IMR-90 (cell line): Measurements from ENCODE around the gene METTL14. TPM values are rescaled to one million over a fixed set of nuclear protein-coding genes. Genes with fewer than 3 reads are reported as not detected.

ENCODE experiments used
- ATAC-seq: fragments of 200-7000 bp; cut with Tn5 transposase; 2 replicates; pipeline ENCODE4 v1.9.1; 2020; ENCODE audit warnings: low read depth, mild to moderate bottlenecking, moderate library complexity
- BruUV-seq: library from RNA; stranded (reverse); fragments of 400-500 nt; replicated peaks from 2 replicates; lab custom pipeline; 2021; lab: Mats Ljungman, UMichigan
- CTCF ChIA-PET: fragments of 300-600 bp; formaldehyde crosslinking; extraction: SDS; loops from one replicate; lab custom pipeline; 2021; ENCODE audit warnings: antibody characterized with exemption; lab: Yijun Ruan, JAX
- POLR2A ChIA-PET: fragments of 300-600 bp; sonication (Branson Sonifier 250); formaldehyde crosslinking; loops from one replicate; lab custom pipeline; 2022; ENCODE audit warnings: antibody characterized with exemption; ENCODE audit not compliant: unreplicated experiment; lab: Charles Lee
- DNase-seq: peaks from one replicate; pipeline ENCODE4 v3.0.0; 2013
- H2AFZ ChIP-seq: replicated peaks from 2 replicates; pipeline ENCODE3; 2013; ENCODE audit warnings: low read length, mild to moderate bottlenecking; ENCODE audit not compliant: poor library complexity
- H2AK5ac ChIP-seq: 2 replicates; pipeline ENCODE4 v1.6.1; 2013; ENCODE audit warnings: low read depth, low read length, inconsistent platforms
- H2AK9ac ChIP-seq: replicated peaks from 2 replicates; pipeline ENCODE3; 2013; ENCODE audit warnings: mild to moderate bottlenecking, low read depth, low read length, moderate library complexity; ENCODE audit not compliant: poor library complexity
- H2BK120ac ChIP-seq: 2 replicates; pipeline ENCODE4 v1.6.1; 2013; ENCODE audit warnings: low read depth, low read length, inconsistent platforms
- H2BK15ac ChIP-seq: 3 replicates; pipeline ENCODE4 v1.6.1; 2013; ENCODE audit warnings: low read depth, low read length, inconsistent platforms
- H2BK20ac ChIP-seq: 2 replicates; pipeline ENCODE4 v1.6.1; 2013; ENCODE audit warnings: low read depth, mild to moderate bottlenecking, inconsistent platforms, low read length, moderate library complexity
- H2BK5ac ChIP-seq: 2 replicates; pipeline ENCODE4 v1.6.1; 2013; ENCODE audit warnings: mild to moderate bottlenecking, low read depth, low read length, inconsistent platforms; ENCODE audit not compliant: poor library complexity, severe bottlenecking
- H3K14ac ChIP-seq: replicated peaks from 2 replicates; pipeline ENCODE4 v1.6.1; 2013; ENCODE audit warnings: low read depth, low read length, inconsistent platforms
- H3K18ac ChIP-seq: 2 replicates; pipeline ENCODE4 v1.6.1; 2013; ENCODE audit warnings: low read depth, low read length, control low read depth
- H3K23ac ChIP-seq: 2 replicates; pipeline ENCODE4 v1.6.1; 2013; ENCODE audit warnings: low read depth, low read length, inconsistent platforms
- H3K27ac ChIP-seq: 2 replicates; pipeline ENCODE4 v1.5.1; 2013; ENCODE audit warnings: mild to moderate bottlenecking, control low read depth, low read length; ENCODE audit not compliant: insufficient read depth
- H3K27me3 ChIP-seq: 2 replicates; pipeline ENCODE4 v1.6.1; 2013; ENCODE audit warnings: low read length; ENCODE audit not compliant: control insufficient read depth, insufficient read depth
- H3K36me3 ChIP-seq: 2 replicates; pipeline ENCODE4 v1.6.1; 2013; ENCODE audit warnings: low read length, mixed read lengths; ENCODE audit not compliant: control insufficient read depth, insufficient read depth
- H3K4ac ChIP-seq: 2 replicates; pipeline ENCODE4 v1.6.1; 2013; ENCODE audit warnings: low read depth, low read length, inconsistent platforms
- H3K4me1 ChIP-seq: 2 replicates; pipeline ENCODE4 v1.6.1; 2013; ENCODE audit warnings: low read length, mixed read lengths; ENCODE audit not compliant: control insufficient read depth, insufficient read depth
- H3K4me2 ChIP-seq: 2 replicates; pipeline ENCODE4 v1.6.1; 2013; ENCODE audit warnings: low read depth, mild to moderate bottlenecking, control low read depth, low read length, moderate library complexity
- H3K4me3 ChIP-seq: 2 replicates; pipeline ENCODE4 v1.5.1; 2013; ENCODE audit warnings: low read depth, mild to moderate bottlenecking, control low read depth, low read length, moderate library complexity; ENCODE audit not compliant: insufficient read depth
- H3K56ac ChIP-seq: 2 replicates; pipeline ENCODE4 v1.6.1; 2013; ENCODE audit warnings: low read length, inconsistent platforms; ENCODE audit not compliant: insufficient read depth; ENCODE audit errors: extremely low read depth
- H3K79me1 ChIP-seq, 2 experiments: 2 replicates each; pipeline ENCODE4 v1.6.1; 2013; ENCODE audit warnings: low read length in 2 of 2, inconsistent platforms in 1 of 2, low read depth in 1 of 2
- H3K9ac ChIP-seq: 2 replicates; pipeline ENCODE4 v1.6.1; 2013; ENCODE audit warnings: low read depth, low read length, control low read depth
- H3K9me1 ChIP-seq: 2 replicates; pipeline ENCODE4 v1.6.1; 2013; ENCODE audit warnings: low read length, inconsistent platforms; ENCODE audit not compliant: insufficient read depth
- H3K9me3 ChIP-seq: 2 replicates; pipeline ENCODE4 v1.6.1; 2013; ENCODE audit warnings: low read length; ENCODE audit not compliant: control insufficient read depth, insufficient read depth
- H4K20me1 ChIP-seq: 2 replicates; pipeline ENCODE4 v1.6.1; 2013; ENCODE audit warnings: low read length, inconsistent platforms; ENCODE audit not compliant: insufficient read depth
- H4K5ac ChIP-seq: 2 replicates; pipeline ENCODE4 v1.6.1; 2013; ENCODE audit warnings: mild to moderate bottlenecking, low read depth, low read length, control low read depth
- H4K8ac ChIP-seq, 2 experiments: 2 replicates each; pipeline ENCODE4 v1.6.1; 2013; ENCODE audit warnings: low read depth in 2 of 2, low read length in 2 of 2, control low read depth in 1 of 2, inconsistent platforms in 1 of 2
- H4K91ac ChIP-seq: 2 replicates; pipeline ENCODE4 v1.6.1; 2013; ENCODE audit warnings: low read depth, low read length, inconsistent platforms; ENCODE audit not compliant: insufficient read depth
- BHLHE40 ChIP-seq: fragments of 150-350 bp; IDR thresholded peaks from 2 replicates; pipeline ENCODE4 v1.6.1; 2016; ENCODE audit warnings: mild to moderate bottlenecking, low read depth, low read length
- CHD1 ChIP-seq: IDR thresholded peaks from 2 replicates; pipeline ENCODE4 v1.6.1; 2012; ENCODE audit warnings: low read depth, low read length, improper control_type of control experiment
- CTCF ChIP-seq: conservative IDR thresholded peaks from 2 replicates; pipeline ENCODE4 v1.5.1; 2012; ENCODE audit warnings: mild to moderate bottlenecking, low read depth, low read length, improper control_type of control experiment
- ELK1 ChIP-seq: fragments of 150-350 bp; IDR thresholded peaks from 2 replicates; pipeline ENCODE4 v1.6.1; 2016; ENCODE audit warnings: low read depth, mild to moderate bottlenecking, low read length, moderate library complexity, borderline replicate concordance
- FOS ChIP-seq: fragments of 150-350 bp; IDR thresholded peaks from 2 replicates; pipeline ENCODE4 v1.6.1; 2016; ENCODE audit warnings: low read depth, low read length
- MAFK ChIP-seq: IDR thresholded peaks from 2 replicates; pipeline ENCODE4 v1.6.1; 2012; ENCODE audit warnings: low read depth, low read length, improper control_type of control experiment
- MAZ ChIP-seq: IDR thresholded peaks from 2 replicates; pipeline ENCODE4 v1.6.1; 2012; ENCODE audit warnings: low read depth, mild to moderate bottlenecking, low read length, improper control_type of control experiment, moderate library complexity, borderline replicate concordance
- MXI1 ChIP-seq: IDR thresholded peaks from 2 replicates; pipeline ENCODE4 v1.6.1; 2012; ENCODE audit warnings: low read depth, mild to moderate bottlenecking, low read length, moderate library complexity, borderline replicate concordance
- NFE2L2 ChIP-seq: fragments of 150-350 bp; IDR thresholded peaks from 2 replicates; pipeline ENCODE4 v1.6.1; 2016; ENCODE audit warnings: low read depth, mild to moderate bottlenecking, low read length
- POLR2A ChIP-seq: IDR thresholded peaks from 2 replicates; pipeline ENCODE4 v1.6.1; 2012; ENCODE audit warnings: mild to moderate bottlenecking, low read depth, low read length
- RAD21 ChIP-seq: IDR thresholded peaks from 2 replicates; pipeline ENCODE4 v1.6.1; 2012; ENCODE audit warnings: low read length, improper control_type of control experiment
- RCOR1 ChIP-seq: IDR thresholded peaks from 2 replicates; pipeline ENCODE4 v1.6.1; 2012; ENCODE audit warnings: mild to moderate bottlenecking, low read length, improper control_type of control experiment; ENCODE audit not compliant: insufficient replicate concordance
- RFX5 ChIP-seq: IDR thresholded peaks from 2 replicates; pipeline ENCODE4 v1.8.0; 2012; ENCODE audit warnings: low read depth, mild to moderate bottlenecking, low read length, moderate library complexity
- SMC3 ChIP-seq: fragments of 150-350 bp; IDR thresholded peaks from 2 replicates; pipeline ENCODE4 v1.6.1; 2016; ENCODE audit warnings: low read depth, mild to moderate bottlenecking, antibody characterized with exemption, low read length, moderate library complexity
- USF2 ChIP-seq: fragments of 150-350 bp; IDR thresholded peaks from 2 replicates; pipeline ENCODE4 v1.6.1; 2017; ENCODE audit warnings: mild to moderate bottlenecking, antibody characterized with exemption, low read length, low read depth
- WGBS, 2 experiments: methylation state at CpG; one replicate each; pipeline versions ENCODE4 v1.1.5 to v1.1.7; 2013; ENCODE audit warnings: missing lambda C conversion rate in 2 of 2; ENCODE audit not compliant: insufficient read length in 1 of 2; ENCODE audit errors: extremely low coverage in 2 of 2; 5-methylcytosine and 5-hydroxymethylcytosine counted together
- dilution Hi-C: fragments of 300-500 bp; cut with HindIII; formaldehyde crosslinking; loops from one replicate; pipeline ENCODE4 v1.14.3; 2018; ENCODE audit warnings: low sequenced_read_pairs; ENCODE audit not compliant: unreplicated experiment
- in situ Hi-C: fragments of 300-500 bp; cut with MboI; formaldehyde crosslinking; loops from 3 replicates; pipeline ENCODE4 v1.14.3; 2019; ENCODE audit warnings: low sequenced_read_pairs, inconsistent platforms, mixed read lengths
- intact Hi-C: fragments of 100-400 bp; cut with micrococcal nuclease; formaldehyde crosslinking; loops from 2 replicates; pipeline ENCODE4 v1.10.0; 2022
- polyA plus RNA-seq, 3 experiments: library from polyadenylated mRNA; depleted of rRNA; stranded (reverse); fragments of >200 nt; gene quantifications; 2 replicates each; pipeline ENCODE4 v1.2.3, GENCODE V29; 2012; ENCODE audit warnings: low replicate concordance in 1 of 3
- total RNA-seq: library from RNA; depleted of rRNA; stranded (reverse); fragments of >200 nt; gene quantifications from 2 replicates; pipeline ENCODE4 v1.2.3, GENCODE V29; 2012

METTL14 gene
- total and polyA plus RNA-seq, 2 of the 4 experiments (the other 2 are of a cell fraction): 5.0 to 9.3 TPM

GRCh38 chr4:118683513-118683912, 1.7 kb upstream of the METTL14 start:
- dilution Hi-C loops: no loop called here
- H3K9ac ChIP-seq: no peak overlapping the region
- no peak overlapping the region for H2AK9ac ChIP-seq
- peak overlapping the region; percentile 85 for H2AFZ ChIP-seq
- H3K14ac ChIP-seq: no peak overlapping the region
- TF ChIP-seq RCOR1 (no peak), RAD21 (no peak), MAZ (no peak), MAFK (no peak), CHD1 (no peak), MXI1 (no peak), BHLHE40 (no peak), FOS (no peak), RFX5 (no peak), ELK1 (no peak), SMC3 (no peak), POLR2A (no peak), USF2 (no peak), CTCF (no peak), NFE2L2 (no peak)
- intact Hi-C loops: loop anchor here (1.0 to 10.0 kb wide), 2 partner anchors 144 to 259 kb away; no protein-coding TSS in a partner anchor
- peaks cover 2 to 17% of the 10 kb centered on the region in 2 experiments; a peak in 2 of 4 replicates for H3K79me1 ChIP-seq
- H2BK5ac ChIP-seq: no peak overlapping the region
- H4K8ac ChIP-seq: peak overlapping the region; percentile 84 to 93
- ChIA-PET CTCF (interaction anchor here (1.0 kb wide), 1 partner anchor 19 kb away, joined by 3 read pairs; no protein-coding TSS in a partner anchor), POLR2A (no interaction called here)
- H3K56ac ChIP-seq: no peak overlapping the region
- ATAC-seq (no peak), DNase-seq (no peak)
- no peaks in the 10 kb centered on the region for H3K4me1 ChIP-seq
- no peaks in the 10 kb centered on the region for H3K9me1 ChIP-seq
- no peak overlapping the region for H3K4me2 ChIP-seq
- no peak overlapping the region for H3K18ac ChIP-seq
- no peak overlapping the region for H3K4me3 ChIP-seq
- no peak overlapping the region for H2BK120ac ChIP-seq
- peaks cover 4% of the 10 kb centered on the region for H3K36me3 ChIP-seq
- no peak overlapping the region for H2AK5ac ChIP-seq
- no peaks in the 10 kb centered on the region for H3K27me3 ChIP-seq
- H3K23ac ChIP-seq: no peak overlapping the region
- H4K20me1 ChIP-seq: peaks cover 5% of the 10 kb centered on the region; the same call in 1 of the 2 replicates
- BruUV-seq: no TSS peak
- H3K27ac ChIP-seq: no peak overlapping the region
- H4K5ac ChIP-seq: peak overlapping the region; percentile 98
- H4K91ac ChIP-seq: no peak overlapping the region
- in situ Hi-C loops: no loop called here
- 0 out of 2 replicates have a peak overlapping the region, but pooled peaks have one; percentile 36 for H3K4ac ChIP-seq
- H2BK15ac ChIP-seq: no peak overlapping the region
- WGBS, 2 experiments: no CpG with 5 or more reads among the region's 2 CpGs
- H3K9me3 ChIP-seq: no peaks in the 10 kb centered on the region
- no peak overlapping the region for H2BK20ac ChIP-seq
